ENCODE data around the gene CACUL1. TPM values are rescaled to one million over a fixed set of nuclear protein-coding genes. Genes with fewer than 3 reads are reported as not detected.
A peak's percentile ranks its signal among the peaks of the same experiment; 100 is the strongest.
"Not testable (repeated sequence)": the region's sequence is repeated elsewhere in the genome, so short reads cannot be mapped to it uniquely, and the experiment has no call there.

The CACUL1 gene
- polyA plus RNA-seq, 1 donor: 24.1 TPM

- Histone ChIP-seq H3K4me1 (ENCODE audit: control insufficient read depth, insufficient read depth, low read length) (peaks cover 2% of the 10 kb centered on the region), H3K4me3 (ENCODE audit: low read length) (peak overlapping the region; percentile 83), H3K36me3 (ENCODE audit: control insufficient read depth, insufficient read depth, low read length) (peaks cover 5% of the 10 kb centered on the region), H3K27me3 (ENCODE audit: control insufficient read depth, insufficient read depth, low read length) (no peaks in the 10 kb centered on the region), H3K27ac (ENCODE audit: low read length) (no peak overlapping the region), H3K9me3 (ENCODE audit: control insufficient read depth, low read depth, low read length) (no peaks in the 10 kb centered on the region)
- no peak for DNase-seq
- no CpG with 5 or more reads among the region's 3 CpGs for WGBS (ENCODE audit: insufficient coverage, low lambda C conversion rate)
Observed at GRCh38 chr10:118752409-118752808, 2.4 kb downstream of the CACUL1 start.

- DNase-seq: no peak
- no peaks in the 10 kb centered on the region for H3K27me3 ChIP-seq (ENCODE audit: control insufficient read depth, insufficient read depth, low read length)
- H3K27ac ChIP-seq (ENCODE audit: low read length): no peak overlapping the region
- H3K4me3 ChIP-seq (ENCODE audit: low read length): no peak overlapping the region
- peaks cover 2% of the 10 kb centered on the region for H3K4me1 ChIP-seq (ENCODE audit: control insufficient read depth, insufficient read depth, low read length)
- H3K9me3 ChIP-seq (ENCODE audit: control insufficient read depth, low read depth, low read length): no peaks in the 10 kb centered on the region
- H3K36me3 ChIP-seq (ENCODE audit: control insufficient read depth, insufficient read depth, low read length): peaks cover 5% of the 10 kb centered on the region
- WGBS (ENCODE audit: insufficient coverage, low lambda C conversion rate): 100% methylated on average over 1 of the region's 1 CpG
Observed at GRCh38 chr10:118751265-118751664, 3.5 kb downstream of the CACUL1 start.

- no peaks in the 10 kb centered on the region for H3K9me3 ChIP-seq (ENCODE audit: control insufficient read depth, low read depth, low read length)
- no peaks in the 10 kb centered on the region for H3K27me3 ChIP-seq (ENCODE audit: control insufficient read depth, insufficient read depth, low read length)
- H3K4me3 ChIP-seq (ENCODE audit: low read length): no peak overlapping the region
- peaks cover 5% of the 10 kb centered on the region for H3K36me3 ChIP-seq (ENCODE audit: control insufficient read depth, insufficient read depth, low read length)
- no peak for DNase-seq
- WGBS (ENCODE audit: insufficient coverage, low lambda C conversion rate): 100% methylated on average over 1 of the region's 6 CpGs
- H3K4me1 ChIP-seq (ENCODE audit: control insufficient read depth, insufficient read depth, low read length): peaks cover 2% of the 10 kb centered on the region
- no peak overlapping the region for H3K27ac ChIP-seq (ENCODE audit: low read length)
Observed at GRCh38 chr10:118748041-118748440, 6.7 kb downstream of the CACUL1 start.

- Histone ChIP-seq H3K9me3 (ENCODE audit: control insufficient read depth, low read depth, low read length) (no peaks in the 10 kb centered on the region), H3K36me3 (ENCODE audit: control insufficient read depth, insufficient read depth, low read length) (peaks cover 5% of the 10 kb centered on the region), H3K27ac (ENCODE audit: low read length) (no peak overlapping the region), H3K4me3 (ENCODE audit: low read length) (no peak overlapping the region), H3K27me3 (ENCODE audit: control insufficient read depth, insufficient read depth, low read length) (no peaks in the 10 kb centered on the region), H3K4me1 (ENCODE audit: control insufficient read depth, insufficient read depth, low read length) (peaks cover 7% of the 10 kb centered on the region)
- DNase-seq: no peak
- WGBS (ENCODE audit: insufficient coverage, low lambda C conversion rate): 80% methylated on average over 1 of the region's 4 CpGs
Observed at GRCh38 chr10:118746246-118746645, 8.5 kb downstream of the CACUL1 start.

- no CpG with 5 or more reads among the region's 4 CpGs for WGBS (ENCODE audit: insufficient coverage, low lambda C conversion rate)
- H3K27ac ChIP-seq (ENCODE audit: low read length): no peak overlapping the region
- no peak overlapping the region for H3K4me3 ChIP-seq (ENCODE audit: low read length)
- DNase-seq: no peak
- H3K36me3 ChIP-seq (ENCODE audit: control insufficient read depth, insufficient read depth, low read length): peaks cover 5% of the 10 kb centered on the region
- no peaks in the 10 kb centered on the region for H3K9me3 ChIP-seq (ENCODE audit: control insufficient read depth, low read depth, low read length)
- peaks cover 7% of the 10 kb centered on the region for H3K4me1 ChIP-seq (ENCODE audit: control insufficient read depth, insufficient read depth, low read length)
- H3K27me3 ChIP-seq (ENCODE audit: control insufficient read depth, insufficient read depth, low read length): no peaks in the 10 kb centered on the region
Observed at GRCh38 chr10:118745056-118745455, 9.7 kb downstream of the CACUL1 start.

GRCh38 chr10:118744346-118744918 lies 10.3 kb downstream of the CACUL1 start:
- not testable (repeated sequence) for H3K27ac ChIP-seq (ENCODE audit: low read length); DNase-seq; H3K9me3 ChIP-seq (ENCODE audit: control insufficient read depth, low read depth, low read length); H3K27me3 ChIP-seq (ENCODE audit: control insufficient read depth, insufficient read depth, low read length); H3K4me1 ChIP-seq (ENCODE audit: control insufficient read depth, insufficient read depth, low read length); H3K4me3 ChIP-seq (ENCODE audit: low read length); H3K36me3 ChIP-seq (ENCODE audit: control insufficient read depth, insufficient read depth, low read length)
- 100% methylated on average over 2 of the region's 9 CpGs for WGBS (ENCODE audit: insufficient coverage, low lambda C conversion rate)

GRCh38 chr10:118742782-118743181 lies 12.0 kb downstream of the CACUL1 start:
- Histone ChIP-seq H3K4me1 (ENCODE audit: control insufficient read depth, insufficient read depth, low read length) (peaks cover 10% of the 10 kb centered on the region), H3K27ac (ENCODE audit: low read length) (peak overlapping the region; percentile 20), H3K36me3 (ENCODE audit: control insufficient read depth, insufficient read depth, low read length) (no peaks in the 10 kb centered on the region), H3K27me3 (ENCODE audit: control insufficient read depth, insufficient read depth, low read length) (no peaks in the 10 kb centered on the region), H3K4me3 (ENCODE audit: low read length) (no peak overlapping the region), H3K9me3 (ENCODE audit: control insufficient read depth, low read depth, low read length) (no peaks in the 10 kb centered on the region)
- DNase-seq: no peak
- no CpG with 5 or more reads among the region's 1 CpG for WGBS (ENCODE audit: insufficient coverage, low lambda C conversion rate)

GRCh38 chr10:118742032-118742431 lies 12.7 kb downstream of the CACUL1 start:
- Histone ChIP-seq H3K27me3 (ENCODE audit: control insufficient read depth, insufficient read depth, low read length) (no peaks in the 10 kb centered on the region), H3K4me3 (ENCODE audit: low read length) (no peak overlapping the region), H3K36me3 (ENCODE audit: control insufficient read depth, insufficient read depth, low read length) (no peaks in the 10 kb centered on the region), H3K9me3 (ENCODE audit: control insufficient read depth, low read depth, low read length) (no peaks in the 10 kb centered on the region), H3K4me1 (ENCODE audit: control insufficient read depth, insufficient read depth, low read length) (peaks cover 14% of the 10 kb centered on the region), H3K27ac (ENCODE audit: low read length) (peak overlapping the region; percentile 20)
- 40% methylated on average over 1 of the region's 2 CpGs for WGBS (ENCODE audit: insufficient coverage, low lambda C conversion rate)
- peak in 1 of 2 donors; percentile 59 for DNase-seq

GRCh38 chr10:118738406-118738805 lies 16.4 kb downstream of the CACUL1 start:
- Histone ChIP-seq H3K4me1 (ENCODE audit: control insufficient read depth, insufficient read depth, low read length) (peaks cover 26% of the 10 kb centered on the region), H3K36me3 (ENCODE audit: control insufficient read depth, insufficient read depth, low read length) (no peaks in the 10 kb centered on the region), H3K4me3 (ENCODE audit: low read length) (no peak overlapping the region), H3K9me3 (ENCODE audit: control insufficient read depth, low read depth, low read length) (no peaks in the 10 kb centered on the region), H3K27ac (ENCODE audit: low read length) (no peak overlapping the region), H3K27me3 (ENCODE audit: control insufficient read depth, insufficient read depth, low read length) (no peaks in the 10 kb centered on the region)
- WGBS (ENCODE audit: insufficient coverage, low lambda C conversion rate): no CpG with 5 or more reads among the region's 2 CpGs
- no peak for DNase-seq

GRCh38 chr10:118737603-118738302 lies 17.0 kb downstream of the CACUL1 start:
- Histone ChIP-seq H3K4me3 (ENCODE audit: low read length) (no peak overlapping the region), H3K27me3 (ENCODE audit: control insufficient read depth, insufficient read depth, low read length) (no peaks in the 10 kb centered on the region), H3K27ac (ENCODE audit: low read length) (no peak overlapping the region), H3K36me3 (ENCODE audit: control insufficient read depth, insufficient read depth, low read length) (no peaks in the 10 kb centered on the region), H3K4me1 (ENCODE audit: control insufficient read depth, insufficient read depth, low read length) (peaks cover 30% of the 10 kb centered on the region), H3K9me3 (ENCODE audit: control insufficient read depth, low read depth, low read length) (no peaks in the 10 kb centered on the region)
- 87% methylated on average over 2 of the region's 3 CpGs for WGBS (ENCODE audit: insufficient coverage, low lambda C conversion rate)
- DNase-seq: peak; percentile 57 to 82

GRCh38 chr10:118735294-118735693 lies 19.5 kb downstream of the CACUL1 start:
- DNase-seq: peak in 1 of 2 donors; percentile 26
- no CpG with 5 or more reads among the region's 1 CpG for WGBS (ENCODE audit: insufficient coverage, low lambda C conversion rate)

More at GRCh38 chr10:118735294-118735693, 19.5 kb downstream of the CACUL1 start:
- no peaks in the 10 kb centered on the region for H3K27me3 ChIP-seq (ENCODE audit: control insufficient read depth, insufficient read depth, low read length)
- no peaks in the 10 kb centered on the region for H3K36me3 ChIP-seq (ENCODE audit: control insufficient read depth, insufficient read depth, low read length)
- no peak overlapping the region for H3K27ac ChIP-seq (ENCODE audit: low read length)
- H3K9me3 ChIP-seq (ENCODE audit: control insufficient read depth, low read depth, low read length): no peaks in the 10 kb centered on the region
- H3K4me1 ChIP-seq (ENCODE audit: control insufficient read depth, insufficient read depth, low read length): peaks cover 48% of the 10 kb centered on the region
- H3K4me3 ChIP-seq (ENCODE audit: low read length): no peak overlapping the region
